Measurements from ENCODE around the gene DLEU7.

DNA sequence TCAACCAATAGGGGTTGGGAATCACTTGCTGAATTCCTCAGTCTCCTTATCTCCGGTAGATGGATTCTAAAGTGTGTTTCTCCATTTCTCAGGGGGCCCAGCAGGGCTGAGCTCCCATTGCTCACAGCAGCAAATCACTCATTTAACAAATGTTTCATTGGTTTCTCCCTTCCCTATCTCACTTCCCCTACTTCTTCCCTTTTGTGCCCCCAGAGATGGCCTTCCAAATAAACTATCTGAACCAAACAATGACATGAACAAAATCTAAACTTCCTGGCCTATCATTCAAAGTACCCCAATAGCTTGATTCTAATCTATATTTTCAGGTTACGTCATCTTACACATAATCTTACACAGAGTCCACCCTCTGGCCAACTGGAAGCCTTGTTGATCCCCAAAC lies 60.4 kb downstream of the DLEU7 start:
- TF ChIP-seq, protein P1, sequence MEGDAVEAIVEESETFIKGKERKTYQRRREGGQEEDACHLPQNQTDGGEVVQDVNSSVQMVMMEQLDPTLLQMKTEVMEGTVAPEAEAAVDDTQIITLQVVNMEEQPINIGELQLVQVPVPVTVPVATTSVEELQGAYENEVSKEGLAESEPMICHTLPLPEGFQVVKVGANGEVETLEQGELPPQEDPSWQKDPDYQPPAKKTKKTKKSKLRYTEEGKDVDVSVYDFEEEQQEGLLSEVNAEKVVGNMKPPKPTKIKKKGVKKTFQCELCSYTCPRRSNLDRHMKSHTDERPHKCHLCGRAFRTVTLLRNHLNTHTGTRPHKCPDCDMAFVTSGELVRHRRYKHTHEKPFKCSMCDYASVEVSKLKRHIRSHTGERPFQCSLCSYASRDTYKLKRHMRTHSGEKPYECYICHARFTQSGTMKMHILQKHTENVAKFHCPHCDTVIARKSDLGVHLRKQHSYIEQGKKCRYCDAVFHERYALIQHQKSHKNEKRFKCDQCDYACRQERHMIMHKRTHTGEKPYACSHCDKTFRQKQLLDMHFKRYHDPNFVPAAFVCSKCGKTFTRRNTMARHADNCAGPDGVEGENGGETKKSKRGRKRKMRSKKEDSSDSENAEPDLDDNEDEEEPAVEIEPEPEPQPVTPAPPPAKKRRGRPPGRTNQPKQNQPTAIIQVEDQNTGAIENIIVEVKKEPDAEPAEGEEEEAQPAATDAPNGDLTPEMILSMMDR (IDR thresholded peaks at IDR 0.05 in 4 of 5, conservative IDR thresholded peaks at IDR 0.05 in 1 of 5): no peak
- TF ChIP-seq POLR2A (IDR thresholded peaks at IDR 0.05): no peak
